MCF 10A (cell line): ENCODE data around the gene C4orf33. TPM values are rescaled to one million over a fixed set of nuclear protein-coding genes. Genes with fewer than 3 reads are reported as not detected.

Source experiments
- Bru-seq: library from RNA; stranded (reverse); fragments of 400-500 nt; gene quantifications from one replicate; lab custom pipeline; 2021; lab: Mats Ljungman, UMichigan
- BruChase-seq, 2 experiments: library from RNA; stranded (reverse); fragments of 400-500 nt; gene quantifications; one replicate each; lab custom pipeline; 2021; lab: Mats Ljungman, UMichigan
- BruUV-seq: library from RNA; stranded (reverse); fragments of 400-500 nt; replicated peaks from 2 replicates; lab custom pipeline; 2021; lab: Mats Ljungman, UMichigan
- CTCF ChIA-PET: fragments of 300-600 bp; sonication (Branson Sonifier 250); formaldehyde crosslinking; extraction: SDS; loops from one replicate; lab custom pipeline; 2021; ENCODE audit warnings: antibody characterized with exemption, inconsistent platforms; lab: Yijun Ruan, JAX
- POLR2A ChIA-PET: fragments of 300-600, 350-650 bp; sonication (Branson Sonifier 250); formaldehyde crosslinking; extraction: SDS; loops from one replicate; lab custom pipeline; 2020; ENCODE audit warnings: antibody characterized with exemption, inconsistent platforms; lab: Yijun Ruan, JAX
- DNase-seq: peaks from one replicate; pipeline ENCODE4 v3.0.0-alpha.2; 2018; ENCODE audit not compliant: unreplicated experiment
- H3K27ac Mint-ChIP-seq: one replicate; pipeline ENCODE4 v1.8.0; 2022; ENCODE audit warnings: mild to moderate bottlenecking, low read depth, mixed read lengths; ENCODE audit not compliant: unreplicated experiment
- H3K27me3 Mint-ChIP-seq: one replicate; pipeline ENCODE4 v1.8.0; 2022; ENCODE audit warnings: mixed read lengths; ENCODE audit not compliant: insufficient read depth, unreplicated experiment
- H3K36me3 Mint-ChIP-seq: one replicate; pipeline ENCODE4 v1.8.0; 2022; ENCODE audit warnings: mild to moderate bottlenecking, moderate library complexity, mixed read lengths; ENCODE audit not compliant: insufficient read depth, unreplicated experiment
- H3K4me1 Mint-ChIP-seq: one replicate; pipeline ENCODE4 v1.8.0; 2022; ENCODE audit warnings: mixed read lengths; ENCODE audit not compliant: insufficient read depth, unreplicated experiment
- H3K4me3 Mint-ChIP-seq: one replicate; pipeline ENCODE4 v1.8.0; 2022; ENCODE audit warnings: mild to moderate bottlenecking, moderate library complexity, mixed read lengths; ENCODE audit not compliant: unreplicated experiment
- H3K9me3 Mint-ChIP-seq: one replicate; pipeline ENCODE4 v1.8.0; 2022; ENCODE audit warnings: mixed read lengths; ENCODE audit not compliant: unreplicated experiment
- intact Hi-C: fragments of 100-400 bp; cut with micrococcal nuclease; formaldehyde crosslinking; loops from 2 replicates; pipeline ENCODE4 v1.14.1; 2022
- long read RNA-seq: library from polyadenylated mRNA; stranded (forward); transcript quantifications from one replicate; pipeline ENCODE4 v2.0.0, GENCODE V29; 2022
- total RNA-seq: library from RNA; stranded (reverse); gene quantifications from 2 replicates; pipeline ENCODE4 v1.2.3, GENCODE V29; 2022
- TF ChIP-seq, protein P1 (sequence below): fragments of 200-600 bp; IDR thresholded peaks from one replicate; pipeline ENCODE4 v1.8.0; 2022; ENCODE audit warnings: antibody characterized with exemption, mild to moderate bottlenecking; ENCODE audit not compliant: unreplicated experiment

C4orf33 gene
- 7.4 and 10.5 TPM in 2 replicates for total RNA-seq
- percentile 52 among the genes with signal in this experiment for Bru-seq, nascent RNA
- BruChase-seq, experiment 1, labeled RNA remaining after a 6-hour chase, result percentile 63 among the genes with signal in this experiment
- BruChase-seq, experiment 2, labeled RNA remaining after a 2-hour chase, result percentile 62 among the genes with signal in this experiment
- long read RNA-seq, full-length matches to known transcripts, result 18 of 26 reads
- long read RNA-seq, partial matches to known transcripts, result 0 of 26 reads
- long read RNA-seq, other reads (novel, unspliced or antisense), result 8 of 26 reads

DNA sequence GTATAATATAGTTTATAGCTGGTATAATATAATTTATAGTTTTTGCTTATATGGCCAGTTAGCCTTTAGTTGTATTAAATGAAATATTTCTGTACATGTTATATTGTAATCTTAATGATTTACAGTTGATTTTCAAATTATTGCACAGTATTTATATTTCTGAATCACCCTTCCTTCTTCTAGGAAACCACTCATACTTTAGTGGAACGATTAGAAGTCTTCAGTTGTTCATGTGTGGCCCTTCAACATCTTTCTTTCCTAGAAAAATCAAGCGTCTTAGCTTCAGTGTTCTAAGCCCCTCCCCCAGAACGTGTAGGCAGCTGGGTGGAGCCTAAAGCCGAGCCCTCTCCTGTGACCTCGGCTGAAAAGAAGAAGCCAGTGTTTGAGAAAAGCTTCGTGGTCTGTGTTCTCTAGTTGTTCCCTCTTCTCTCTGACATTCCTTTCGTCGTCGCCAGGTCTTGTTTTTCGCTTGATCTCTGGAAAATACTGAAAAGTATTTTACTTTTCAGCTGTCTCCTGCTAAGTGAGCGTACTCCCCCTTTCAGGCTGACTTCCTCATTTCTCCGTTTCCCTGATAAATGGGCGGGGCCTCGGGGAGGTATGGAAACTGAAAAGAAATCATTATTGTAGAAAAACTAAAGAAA lies at the start of gene C4orf33:
Gene C4orf33, plus strand, starts transcription at position 342 of the 644 bp plus-strand sequence. CDS start 6,459 bp downstream, outside the sequence.
- Mint-ChIP-seq H3K36me3 (no peaks in the 10 kb centered on the region), H3K4me1 (peaks cover 13% of the 10 kb centered on the region), H3K9me3 (no peaks in the 10 kb centered on the region), H3K4me3 (peak within 1 kb of the TSS; percentile 90), H3K27me3 (no peaks in the 10 kb centered on the region), H3K27ac (peak within 1 kb of the TSS; percentile 97)
- peak; percentile 79 for DNase-seq
- TF ChIP-seq, protein P1, sequence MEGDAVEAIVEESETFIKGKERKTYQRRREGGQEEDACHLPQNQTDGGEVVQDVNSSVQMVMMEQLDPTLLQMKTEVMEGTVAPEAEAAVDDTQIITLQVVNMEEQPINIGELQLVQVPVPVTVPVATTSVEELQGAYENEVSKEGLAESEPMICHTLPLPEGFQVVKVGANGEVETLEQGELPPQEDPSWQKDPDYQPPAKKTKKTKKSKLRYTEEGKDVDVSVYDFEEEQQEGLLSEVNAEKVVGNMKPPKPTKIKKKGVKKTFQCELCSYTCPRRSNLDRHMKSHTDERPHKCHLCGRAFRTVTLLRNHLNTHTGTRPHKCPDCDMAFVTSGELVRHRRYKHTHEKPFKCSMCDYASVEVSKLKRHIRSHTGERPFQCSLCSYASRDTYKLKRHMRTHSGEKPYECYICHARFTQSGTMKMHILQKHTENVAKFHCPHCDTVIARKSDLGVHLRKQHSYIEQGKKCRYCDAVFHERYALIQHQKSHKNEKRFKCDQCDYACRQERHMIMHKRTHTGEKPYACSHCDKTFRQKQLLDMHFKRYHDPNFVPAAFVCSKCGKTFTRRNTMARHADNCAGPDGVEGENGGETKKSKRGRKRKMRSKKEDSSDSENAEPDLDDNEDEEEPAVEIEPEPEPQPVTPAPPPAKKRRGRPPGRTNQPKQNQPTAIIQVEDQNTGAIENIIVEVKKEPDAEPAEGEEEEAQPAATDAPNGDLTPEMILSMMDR, result no peak
- intact Hi-C loops, result no loop called here
- BruUV-seq, result no TSS peak
- POLR2A ChIA-PET, result interaction anchor here (0.6 to 1.4 kb wide), 7 partner anchors 10 to 515 kb away, joined by 3 to 6 read pairs (median 3); no protein-coding TSS in a partner anchor
- CTCF ChIA-PET, result interaction anchor here (0.7 to 1.0 kb wide), 3 partner anchors 9 to 126 kb away, joined by 3 read pairs; no protein-coding TSS in a partner anchor

DNA sequence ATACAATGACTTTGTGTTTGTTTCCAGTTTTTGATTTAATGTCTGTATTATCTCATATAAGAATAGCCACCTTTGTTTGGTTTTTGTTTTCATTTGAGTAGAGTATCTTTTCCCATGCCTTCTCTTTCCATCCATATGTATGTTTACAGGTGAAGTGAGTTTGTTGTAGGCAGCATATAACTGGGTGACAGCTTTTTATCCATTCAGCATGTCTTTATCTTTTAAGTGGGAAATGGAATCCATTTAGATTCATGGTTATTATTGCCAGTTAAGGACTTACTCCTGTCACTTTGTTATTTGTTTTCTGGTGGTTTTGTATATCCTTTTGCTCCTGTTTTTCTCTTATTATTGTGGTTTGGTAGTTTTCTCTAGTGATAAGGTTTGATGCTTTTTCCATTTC lies 36.9 kb upstream of the C4orf33 start:
- ChIA-PET CTCF (no interaction called here), POLR2A (interaction anchor here (0.7 kb wide), 1 partner anchor 232 kb away, joined by 3 read pairs; no protein-coding TSS in a partner anchor)
- no peak for DNase-seq
- no peaks in the 10 kb centered on the region for H3K4me1 Mint-ChIP-seq
- peaks cover 41% of the 10 kb centered on the region for H3K9me3 Mint-ChIP-seq
- no peak overlapping the region for H3K4me3 Mint-ChIP-seq
- H3K27me3 Mint-ChIP-seq, result no peaks in the 10 kb centered on the region
- intact Hi-C loops, result no loop called here
- H3K36me3 Mint-ChIP-seq, result peaks cover 13% of the 10 kb centered on the region
- TF ChIP-seq, protein P1, result no peak
- no TSS peak for BruUV-seq
- no peak overlapping the region for H3K27ac Mint-ChIP-seq

DNA sequence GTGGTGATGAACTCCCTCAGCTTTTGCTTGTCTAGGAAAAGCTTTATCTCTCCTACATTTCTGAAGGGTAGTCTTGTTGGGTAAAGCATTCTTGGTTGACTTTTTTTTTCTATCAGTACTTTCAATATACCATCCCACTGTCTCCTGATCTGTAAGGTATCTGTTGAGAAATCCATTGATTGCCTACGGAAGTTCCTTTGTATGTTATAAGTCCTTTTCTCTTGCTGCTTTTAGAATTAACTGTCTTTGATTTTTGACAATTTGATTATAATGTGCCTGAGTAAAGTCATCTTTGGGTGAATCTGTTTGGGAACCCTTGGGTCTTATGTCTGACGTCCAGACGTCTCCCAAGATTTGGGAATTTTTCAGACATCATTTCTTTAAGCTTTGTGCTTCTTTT lies 33.4 kb upstream of the C4orf33 start:
- POLR2A ChIA-PET, result no interaction called here
- BruUV-seq, result no TSS peak
- intact Hi-C loops, result no loop called here

More for the DNA sequence above, 33.4 kb upstream of the C4orf33 start:
- TF ChIP-seq, protein P1, result no peak
- Mint-ChIP-seq H3K9me3 (peaks cover 25% of the 10 kb centered on the region), H3K4me3 (no peak overlapping the region), H3K27me3 (no peaks in the 10 kb centered on the region), H3K27ac (no peak overlapping the region), H3K4me1 (no peaks in the 10 kb centered on the region), H3K36me3 (peaks cover 13% of the 10 kb centered on the region)
- CTCF ChIA-PET, result no interaction called here
- no peak for DNase-seq
